Epithelial cell of prostate (primary cell): Measurements from ENCODE around the gene ARHGEF37.
"Not testable (repeated sequence)": the region's sequence is repeated elsewhere in the genome, so short reads cannot be mapped to it uniquely, and the experiment has no call there.

ENCODE experiments used
- DNase-seq: peaks from one replicate; pipeline ENCODE4 v3.0.0-alpha.2; 2011; ENCODE audit warnings: low read depth, low spot score
- H3K27ac ChIP-seq: fragments of 450-650 bp; 2 replicates; pipeline ENCODE4 v1.5.1; 2017; ENCODE audit warnings: mild to moderate bottlenecking

ARHGEF37 gene, protein sequence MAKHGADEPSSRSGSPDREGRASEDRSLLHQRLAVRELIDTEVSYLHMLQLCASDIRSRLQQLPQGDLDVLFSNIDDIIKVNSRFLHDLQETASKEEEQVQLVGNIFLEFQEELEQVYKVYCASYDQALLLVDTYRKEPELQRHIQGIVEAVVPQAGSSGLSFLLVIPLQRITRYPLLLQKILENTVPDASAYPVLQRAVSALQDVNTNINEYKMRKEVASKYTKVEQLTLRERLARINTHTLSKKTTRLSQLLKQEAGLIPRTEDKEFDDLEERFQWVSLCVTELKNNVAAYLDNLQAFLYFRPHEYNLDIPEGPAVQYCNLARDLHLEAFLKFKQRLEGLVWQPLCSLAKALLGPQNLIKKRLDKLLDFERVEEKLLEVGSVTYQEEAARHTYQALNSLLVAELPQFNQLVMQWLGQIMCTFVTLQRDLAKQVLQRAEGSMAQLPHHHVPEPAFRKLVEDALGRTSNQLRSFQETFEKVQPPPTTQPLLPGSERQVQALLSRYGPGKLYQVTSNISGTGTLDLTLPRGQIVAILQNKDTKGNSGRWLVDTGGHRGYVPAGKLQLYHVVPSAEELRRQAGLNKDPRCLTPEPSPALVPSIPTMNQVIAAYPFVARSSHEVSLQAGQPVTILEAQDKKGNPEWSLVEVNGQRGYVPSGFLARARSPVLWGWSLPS

DNA sequence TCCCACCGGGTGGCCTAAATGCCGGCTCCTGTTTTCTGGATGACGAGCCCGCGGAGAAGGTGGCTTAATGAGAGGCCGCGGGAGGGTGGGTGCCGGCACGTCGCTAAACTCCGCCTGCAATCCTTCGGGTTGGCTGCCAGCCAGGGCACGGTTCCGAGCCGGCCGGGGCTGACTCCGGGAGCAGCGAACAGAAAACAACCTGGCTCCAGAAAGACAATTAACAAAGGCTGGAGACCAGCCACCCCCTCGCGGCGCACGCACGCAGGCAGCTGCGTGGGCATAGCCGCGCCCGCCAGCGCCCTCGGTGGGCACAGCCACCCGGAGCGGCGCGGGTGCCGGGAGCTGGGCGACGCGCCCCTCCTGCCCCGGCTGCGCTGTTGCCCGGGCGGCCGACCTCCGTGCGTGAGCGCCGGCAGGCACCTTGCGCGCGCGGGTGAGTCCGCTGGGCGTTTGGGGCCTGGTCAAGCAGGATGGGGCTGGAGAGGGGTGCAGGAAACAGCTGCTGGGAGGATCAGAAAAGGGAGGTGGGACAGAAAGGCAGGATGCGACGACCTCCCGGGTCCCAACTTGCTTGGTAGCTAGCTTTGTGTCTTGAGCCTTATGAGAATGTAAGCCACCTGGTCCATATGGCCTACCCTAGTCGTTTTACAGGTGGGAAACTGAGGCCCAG, at the start of gene ARHGEF37:
ARHGEF37 (plus strand) TSS at position 307 of the 670 bp plus-strand sequence. CDS start 16,272 bp downstream, outside the sequence.
- no peak for DNase-seq
- H3K27ac ChIP-seq: peak within 1 kb of the TSS; percentile 83

DNA sequence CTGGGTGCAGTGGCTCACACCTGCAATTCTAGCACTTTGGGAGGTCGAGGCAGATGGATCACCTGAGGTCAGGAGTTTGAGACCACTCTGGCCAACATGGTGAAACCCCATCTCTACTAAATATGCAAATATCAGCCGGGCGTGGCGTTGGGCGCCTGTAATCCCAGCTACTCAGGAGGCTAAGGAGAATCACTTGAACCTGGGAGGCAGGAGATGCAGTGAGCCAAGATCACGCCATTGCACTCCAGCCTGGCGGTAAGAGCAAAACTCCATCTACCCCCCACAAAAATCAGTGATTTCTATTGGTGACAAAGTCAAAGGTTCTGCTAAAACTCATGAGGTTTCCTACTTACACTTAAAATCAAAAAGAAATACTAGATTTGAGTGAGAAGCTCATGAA, 48.9 kb upstream of the ARHGEF37 start:
- DNase-seq: no peak
- H3K27ac ChIP-seq: peak overlapping the region; percentile 12

DNA sequence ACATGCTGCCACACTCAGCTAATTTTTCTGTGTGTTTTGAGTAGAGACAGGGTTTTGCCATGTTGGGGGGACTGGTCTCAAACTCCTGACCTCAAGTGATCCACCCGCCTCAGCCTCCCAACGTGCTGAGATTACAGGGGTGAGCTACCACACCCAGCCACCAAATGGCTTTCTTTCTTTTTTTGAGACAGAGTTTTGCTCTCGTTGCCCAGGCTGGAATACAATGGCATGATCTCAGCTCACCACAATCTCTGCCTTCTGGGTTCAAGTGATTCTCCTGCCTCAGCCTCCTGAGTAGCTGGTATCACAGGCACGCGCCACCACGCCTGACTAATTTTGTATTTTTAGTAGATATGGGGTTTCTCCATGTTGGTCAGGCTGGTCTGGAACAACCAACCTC, 45.5 kb upstream of the ARHGEF37 start:
- not testable (repeated sequence) for H3K27ac ChIP-seq, DNase-seq

DNA sequence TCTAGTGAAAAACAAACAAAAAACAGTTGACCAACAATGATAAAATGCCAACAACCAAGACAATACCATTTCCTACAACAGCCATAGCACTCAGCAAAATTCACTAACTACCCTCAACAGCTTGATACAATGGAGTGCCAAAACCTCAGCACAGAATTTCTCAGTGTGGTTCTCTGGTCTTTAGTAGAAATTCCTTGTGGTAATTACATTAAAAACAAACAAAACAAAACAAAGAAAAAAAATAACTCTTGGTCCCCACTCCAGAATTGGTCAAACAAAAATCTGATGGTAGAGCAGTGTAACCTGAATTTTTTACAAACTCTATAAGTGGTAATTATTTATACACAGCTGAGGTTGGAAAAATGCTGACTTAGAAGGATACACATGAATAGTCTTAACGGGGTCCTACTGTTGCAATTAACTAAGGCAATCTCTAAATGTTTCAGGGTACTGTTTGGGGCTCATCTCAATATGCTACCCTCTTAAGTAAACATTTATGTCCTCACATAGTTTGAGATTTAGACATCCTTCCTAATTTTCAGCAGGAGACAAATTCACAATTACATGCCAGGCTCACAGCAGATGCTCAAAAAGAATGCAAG, 43.8 kb upstream of the ARHGEF37 start:
- no peak overlapping the region for H3K27ac ChIP-seq
- DNase-seq: no peak

DNA sequence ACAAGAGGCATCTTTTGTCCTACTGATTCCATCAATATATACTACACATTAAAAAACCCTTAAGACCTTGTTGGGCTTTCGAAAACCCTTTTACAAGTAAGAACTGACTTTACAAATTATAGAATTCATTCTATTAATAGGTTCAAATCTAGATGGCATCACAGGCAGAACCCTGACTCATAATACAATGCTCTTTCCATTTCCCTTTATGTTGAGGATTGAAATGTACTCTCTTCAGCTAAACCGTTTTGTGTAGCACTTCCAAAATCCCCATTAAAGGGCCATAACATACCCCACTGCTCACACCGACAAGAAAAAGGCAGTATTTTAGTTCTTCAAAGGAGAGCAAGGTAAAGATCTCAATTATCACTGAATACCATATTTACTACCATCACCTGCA, 41.2 kb upstream of the ARHGEF37 start:
- H3K27ac ChIP-seq: no peak overlapping the region
- DNase-seq: no peak

DNA sequence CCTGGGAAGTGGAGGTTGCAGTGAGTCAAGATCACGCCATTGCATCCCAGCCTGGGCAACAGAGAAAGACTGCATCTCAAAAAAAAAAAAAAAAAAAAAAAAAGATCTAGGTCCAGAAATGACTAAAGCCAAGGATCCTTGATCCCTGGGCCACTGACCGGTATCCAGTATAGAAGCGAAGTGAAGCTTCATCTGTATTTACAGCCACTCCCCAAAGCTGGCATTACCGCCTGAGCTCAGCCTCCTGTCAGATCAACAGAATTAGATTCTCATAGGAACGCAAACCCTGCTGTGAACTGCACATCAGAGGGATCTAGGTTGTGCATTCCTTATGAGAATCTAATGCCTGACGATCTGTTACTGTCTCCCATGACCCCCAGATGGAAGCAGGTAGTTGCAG, 39.4 kb upstream of the ARHGEF37 start:
- DNase-seq: no peak
- no peak overlapping the region for H3K27ac ChIP-seq

DNA sequence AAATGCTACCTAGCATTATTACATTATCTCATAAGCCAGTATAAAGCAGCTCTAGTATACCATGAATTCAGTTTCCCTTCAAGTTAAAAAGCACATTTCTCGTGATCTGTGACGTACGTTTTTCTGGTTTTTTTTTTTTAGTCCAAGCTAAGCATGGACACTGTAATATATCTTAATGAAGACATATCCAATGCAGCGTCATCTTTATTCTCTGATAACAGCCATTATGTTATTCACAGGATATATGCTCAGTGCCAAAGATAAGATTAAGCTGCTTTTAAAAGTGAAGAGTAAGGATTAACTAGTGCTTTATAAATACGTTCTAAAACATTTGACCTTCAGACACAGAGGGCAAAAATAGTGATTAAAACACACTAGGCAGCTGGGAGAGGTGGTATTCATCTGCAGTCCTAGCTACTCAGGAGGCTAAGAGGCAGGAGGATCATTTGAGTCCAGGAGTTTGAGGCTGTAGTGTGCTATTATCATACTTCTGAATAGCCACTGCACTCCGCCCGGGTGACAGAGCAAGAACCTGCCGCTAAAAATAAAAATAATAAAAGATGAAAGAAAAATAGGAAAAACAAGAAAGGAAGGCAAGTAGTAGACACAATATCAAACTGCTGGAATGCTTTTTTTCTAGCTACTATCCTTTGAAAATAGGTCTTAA, 37.8 kb upstream of the ARHGEF37 start:
- H3K27ac ChIP-seq: peak overlapping the region; percentile 4
- no peak for DNase-seq

DNA sequence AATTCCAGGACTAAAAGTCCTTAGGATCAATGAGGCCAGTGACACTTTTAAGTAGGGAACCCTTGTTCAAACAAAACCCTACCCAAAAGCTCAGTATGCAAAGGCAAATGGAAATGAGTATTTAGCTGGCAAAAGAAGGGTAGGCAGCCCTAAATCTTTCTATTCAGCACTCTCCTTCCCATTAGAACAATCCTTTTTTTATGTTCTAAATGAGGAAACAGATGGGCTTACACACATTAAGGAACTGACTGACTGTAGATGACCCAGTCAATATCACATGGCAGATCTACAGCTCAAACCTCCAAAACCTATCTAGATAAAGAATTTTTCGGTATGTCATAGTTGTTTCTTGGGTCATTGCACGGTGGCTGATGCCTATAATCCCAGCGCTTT, 37.3 kb upstream of the ARHGEF37 start:
- DNase-seq: no peak
- peak overlapping the region; percentile 4 for H3K27ac ChIP-seq

DNA sequence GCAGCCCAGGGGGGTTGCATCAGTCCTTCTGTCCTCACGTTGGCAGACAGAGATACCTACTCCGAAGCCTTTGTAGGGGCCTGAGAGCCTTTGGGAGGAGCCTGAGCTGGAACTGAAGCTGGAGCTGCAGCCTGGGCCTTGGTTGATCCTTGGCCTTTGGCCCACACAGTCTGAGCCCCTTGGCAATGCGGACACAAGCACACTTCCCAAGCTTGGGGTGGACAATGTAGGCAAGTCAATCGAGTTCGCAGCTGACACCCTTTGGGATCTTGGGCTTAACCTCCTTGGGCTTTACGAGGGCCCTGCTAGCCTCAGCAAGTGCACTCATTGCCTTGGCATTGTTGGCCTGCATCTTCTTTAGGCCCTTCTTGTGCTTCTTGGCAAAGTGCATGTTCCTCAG, 36.0 kb upstream of the ARHGEF37 start:
- no peak overlapping the region for H3K27ac ChIP-seq
- no peak for DNase-seq

DNA sequence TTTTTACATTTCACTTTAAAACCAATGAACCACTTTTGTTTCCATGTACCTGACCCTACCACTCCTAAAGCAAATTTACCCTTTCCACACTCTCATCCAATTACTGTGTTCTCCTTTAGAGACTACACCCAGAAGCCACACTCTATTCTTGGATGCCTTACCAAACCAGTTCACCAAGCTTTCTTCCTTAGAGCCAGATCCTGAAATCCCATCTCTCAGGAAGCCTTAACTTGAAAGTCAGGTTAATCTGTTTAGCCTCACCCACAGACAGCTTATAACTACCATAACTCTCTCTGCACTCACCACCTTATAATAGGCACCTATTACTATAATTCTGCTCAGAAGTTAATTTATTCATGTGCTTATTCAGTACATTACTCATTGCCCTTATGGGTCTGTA, 34.3 kb upstream of the ARHGEF37 start:
- no peak for DNase-seq
- H3K27ac ChIP-seq: peak overlapping the region; percentile 94

DNA sequence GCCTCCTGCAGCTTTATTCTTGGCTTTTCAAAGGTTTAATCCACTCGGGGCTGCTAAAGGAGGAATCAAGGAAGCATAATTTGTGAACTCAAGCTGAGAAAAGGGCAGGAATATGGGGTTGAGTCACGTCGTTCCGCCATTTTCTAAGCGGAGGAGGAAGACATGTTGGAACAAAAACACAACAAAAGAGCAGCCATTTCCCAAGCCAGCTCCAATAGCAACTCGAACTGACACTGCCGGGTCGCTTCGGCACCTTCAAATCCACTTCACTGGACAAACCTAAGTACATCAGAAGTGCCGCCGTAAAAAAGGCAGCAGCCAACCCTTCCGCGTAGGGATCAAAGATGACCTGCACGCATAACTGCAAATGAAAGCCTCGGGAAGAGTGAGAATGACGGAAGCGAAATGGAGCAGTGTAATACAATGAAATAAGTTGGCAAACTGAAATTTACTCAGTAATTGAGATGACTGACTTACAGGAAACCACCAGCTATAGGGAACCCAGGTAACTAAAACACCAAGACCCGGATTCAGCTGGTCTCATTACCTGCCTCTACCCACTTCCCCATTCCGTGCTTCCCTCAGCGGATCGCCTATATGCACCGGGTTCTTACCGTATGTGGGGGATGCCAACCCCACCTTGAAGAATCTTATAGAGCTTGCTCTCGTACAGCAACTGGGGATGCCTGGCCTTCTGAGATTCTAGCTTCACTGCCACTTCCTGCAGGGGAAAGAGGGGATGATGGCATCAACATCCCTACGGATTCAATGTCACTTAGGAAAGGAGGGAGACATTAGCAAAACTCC, 31.6 kb upstream of the ARHGEF37 start:
- no peak for DNase-seq
- peak overlapping the region; percentile 94 for H3K27ac ChIP-seq

DNA sequence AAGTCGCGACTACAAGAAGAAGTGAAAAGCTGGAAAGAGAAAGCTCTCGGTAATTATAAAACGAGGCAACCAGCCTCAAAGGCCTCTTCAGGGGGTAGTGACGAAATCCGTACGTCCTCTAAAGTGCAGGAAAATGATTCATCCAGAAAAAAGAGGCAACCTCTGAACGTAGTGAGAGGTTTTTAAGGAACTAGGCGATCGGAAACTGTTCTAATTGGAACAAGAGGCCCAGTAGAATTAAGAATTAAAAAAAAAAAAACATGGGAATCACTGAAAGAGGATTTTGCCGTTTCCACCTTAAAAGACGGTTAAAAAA, 31.1 kb upstream of the ARHGEF37 start:
- no peak for DNase-seq
- H3K27ac ChIP-seq: peak overlapping the region; percentile 94

DNA sequence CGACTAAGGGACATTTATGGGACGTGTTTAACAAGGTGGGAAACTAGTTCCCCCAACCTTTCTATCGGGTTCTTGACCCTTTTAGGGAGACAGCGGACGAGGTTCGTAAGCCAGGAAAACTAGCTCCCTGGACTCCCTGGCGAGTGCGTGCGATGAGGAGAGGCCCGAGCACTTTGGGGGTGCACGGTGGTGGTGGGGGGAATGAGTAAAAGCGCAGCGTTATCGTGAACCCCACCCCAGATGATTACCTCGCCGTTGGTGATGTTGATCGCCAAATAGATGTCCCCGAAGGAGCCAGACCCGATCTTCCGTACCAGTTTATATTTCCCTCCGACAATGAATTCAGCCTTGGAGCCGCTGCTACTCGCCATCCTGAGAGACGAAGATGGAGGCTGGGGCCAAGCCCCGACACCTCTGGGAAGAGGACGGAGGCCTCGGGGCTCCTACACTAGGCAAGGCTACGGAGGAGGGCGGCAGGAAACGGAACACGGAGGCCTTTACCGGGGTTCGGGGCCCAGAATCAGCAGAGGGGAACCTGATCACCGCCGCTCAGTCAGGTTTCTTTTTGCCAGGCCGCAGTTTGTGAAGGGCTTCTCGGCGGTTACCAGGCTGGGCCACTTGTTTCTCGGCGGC, 30.6 kb upstream of the ARHGEF37 start:
- DNase-seq: no peak
- peak overlapping the region; percentile 94 for H3K27ac ChIP-seq

DNA sequence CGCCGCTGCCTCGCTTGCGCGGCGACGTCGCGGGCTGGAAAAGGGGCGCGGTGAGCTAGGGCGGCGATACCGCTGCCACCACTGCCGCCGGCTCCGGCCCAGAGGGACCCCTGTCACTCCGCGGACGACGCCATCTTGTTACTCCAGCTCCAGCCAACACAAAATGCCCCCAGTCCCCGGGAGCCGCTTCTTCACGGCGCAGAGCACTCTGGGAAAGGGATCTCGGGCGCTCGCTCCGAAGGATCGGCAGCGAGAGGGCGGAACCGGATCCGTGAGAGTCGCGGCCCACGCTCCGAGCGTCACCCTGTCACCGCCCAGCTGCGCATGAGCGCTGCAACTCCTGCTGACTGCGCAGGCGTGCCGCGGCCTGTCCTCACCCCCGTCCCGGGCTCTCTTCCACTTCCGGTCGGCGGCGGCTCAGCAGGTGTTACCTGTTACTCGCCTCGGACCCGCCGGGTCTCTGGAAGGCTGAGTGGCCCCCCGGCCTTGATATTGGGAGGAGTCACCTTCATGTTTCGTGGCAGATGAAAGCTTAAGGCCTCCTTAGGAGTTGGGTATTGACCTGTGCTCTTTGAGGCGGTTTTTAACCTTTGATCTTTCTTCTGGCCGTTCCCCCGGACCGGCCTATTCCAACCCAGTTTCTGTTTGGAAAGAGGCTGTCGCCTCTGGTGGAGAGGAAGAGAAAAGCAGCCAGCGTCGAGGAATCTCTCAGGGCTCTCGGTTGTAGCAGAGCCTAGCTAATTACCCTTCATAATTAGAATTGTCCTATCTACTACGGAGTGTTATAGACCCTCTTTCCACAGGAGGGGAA, 29.9 kb upstream of the ARHGEF37 start, which contains the start of gene CSNK1A1:
CSNK1A1 (minus strand) TSS at position 213 of the 811 bp plus-strand sequence. CDS start 475 bp downstream, outside the sequence.
- DNase-seq: peak; percentile 91
- peak within 1 kb of the TSS; percentile 94 for H3K27ac ChIP-seq

DNA sequence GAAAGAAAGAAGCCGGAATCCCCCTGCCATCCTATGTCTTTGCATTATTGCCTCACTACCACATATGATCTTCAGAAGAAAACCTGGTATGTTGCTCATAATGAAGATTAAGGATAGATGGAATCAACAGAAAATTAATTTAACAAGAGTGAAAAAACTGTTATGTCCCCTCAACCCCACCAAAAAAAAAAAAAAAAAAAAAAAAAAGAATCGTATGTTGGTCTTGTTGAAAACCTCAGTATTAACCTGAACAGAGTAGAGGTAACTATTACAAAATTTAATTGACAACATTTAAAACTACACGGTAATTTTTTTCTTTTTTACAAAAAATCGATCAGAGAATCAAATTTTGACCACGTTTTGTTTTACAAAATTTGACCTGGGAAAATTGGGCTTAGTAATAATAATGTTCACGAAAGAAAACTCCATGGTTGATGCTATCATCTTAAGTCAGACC, 29.2 kb upstream of the ARHGEF37 start:
- no peak for DNase-seq
- peak overlapping the region; percentile 94 for H3K27ac ChIP-seq

DNA sequence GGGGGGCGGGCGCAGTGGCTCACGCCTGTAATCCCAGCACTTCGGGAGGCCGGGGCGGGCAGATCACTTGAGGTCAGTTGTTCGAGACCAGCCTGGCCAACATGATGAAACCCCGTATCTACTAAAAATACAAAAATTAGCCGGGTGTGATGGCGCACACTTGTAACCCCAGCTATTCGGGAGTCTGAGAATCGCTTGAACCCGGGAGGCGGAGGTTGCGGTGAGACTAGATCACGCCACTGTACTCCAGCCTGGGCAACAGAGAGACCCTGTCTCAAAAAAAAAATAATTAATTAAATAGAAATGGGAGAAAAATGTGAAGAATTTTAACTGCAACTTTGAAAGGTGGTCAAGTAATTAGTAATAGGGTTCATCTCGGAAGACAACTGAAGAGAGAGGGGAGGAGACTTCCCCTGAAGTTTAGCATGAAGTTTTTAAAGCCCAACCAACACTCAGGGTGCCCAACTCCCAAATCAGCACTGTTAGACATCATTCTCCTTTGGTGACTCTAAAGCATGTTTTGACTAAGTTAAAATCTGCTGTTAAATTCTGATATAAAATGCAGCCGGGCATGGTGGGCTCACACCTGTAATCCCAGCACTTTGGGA, 28.6 kb upstream of the ARHGEF37 start:
- DNase-seq: no peak
- peak overlapping the region; percentile 94 for H3K27ac ChIP-seq

DNA sequence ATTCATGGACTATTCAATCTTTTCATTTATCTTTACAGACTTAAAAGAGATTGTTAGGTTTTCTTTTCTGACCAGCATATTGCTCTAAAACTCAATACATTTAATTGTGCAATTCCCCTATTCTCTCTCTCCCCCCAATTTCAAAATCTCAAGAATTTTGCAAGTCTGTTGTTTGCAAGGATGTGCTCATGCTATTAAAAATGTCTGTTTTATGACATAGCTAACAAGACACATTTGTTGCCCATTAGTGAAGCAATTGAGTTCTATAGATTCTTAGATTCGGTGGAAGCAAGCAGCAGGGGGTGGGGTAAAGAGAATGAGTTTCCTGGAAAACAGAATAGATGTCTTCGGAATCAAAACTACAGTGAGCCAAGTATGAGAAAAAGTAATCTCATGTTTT, 21.6 kb upstream of the ARHGEF37 start:
- no peak overlapping the region for H3K27ac ChIP-seq
- no peak for DNase-seq

DNA sequence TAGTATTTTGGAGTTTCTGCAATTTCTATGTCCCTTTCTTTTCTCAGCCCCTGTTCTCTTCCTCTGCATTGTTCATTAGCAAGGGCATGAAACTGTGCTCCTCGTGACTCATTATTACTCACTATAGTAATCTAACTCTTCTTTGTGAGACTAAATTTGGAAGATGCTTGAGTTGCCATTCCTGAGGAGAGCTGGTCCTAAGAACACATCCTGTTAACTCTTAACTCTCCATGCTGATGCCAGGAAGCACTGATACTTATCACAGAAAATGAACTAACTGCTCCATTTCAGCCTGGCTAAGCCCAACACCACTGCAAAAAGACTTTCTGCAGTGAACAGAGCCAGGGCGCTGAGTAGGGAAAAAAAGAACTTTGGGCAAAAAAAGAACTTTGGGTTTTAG, 19.4 kb upstream of the ARHGEF37 start:
- H3K27ac ChIP-seq: peak overlapping the region; percentile 98
- DNase-seq: peak; percentile 88
